ENCODE measurements around the gene PMFBP1. TPM values are rescaled to one million over a fixed set of nuclear protein-coding genes. Genes with fewer than 3 reads are reported as not detected.

The PMFBP1 gene
- total RNA-seq, 2 donors from 2014 or later = 0.21 to 1.4 TPM

DNA sequence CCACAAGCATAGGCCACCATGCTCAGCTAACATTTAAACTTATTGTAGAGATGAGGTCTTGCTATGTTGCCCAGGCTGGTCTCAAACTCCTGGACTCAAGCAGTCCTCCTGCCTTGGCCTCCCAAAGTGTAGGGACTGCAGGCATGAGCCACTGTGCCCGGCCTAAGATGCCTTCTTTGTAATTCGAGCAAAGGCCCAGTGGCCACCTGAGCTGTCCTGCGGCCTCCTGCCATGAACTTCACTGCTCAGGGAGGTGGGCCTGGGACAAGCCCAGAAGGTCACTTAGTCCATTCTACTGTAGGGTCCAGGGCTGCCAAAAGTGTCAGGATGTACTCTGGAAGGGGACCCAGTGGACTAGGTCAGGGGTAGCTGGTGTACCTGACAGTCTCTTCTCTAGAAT lies 47.8 kb downstream of the PMFBP1 start:
- no peaks in the 10 kb centered on the region for H3K27me3 ChIP-seq (replicated peaks; ENCODE audit: insufficient read depth)
- no peak overlapping the region for H3K27ac ChIP-seq
- H3K4me3 ChIP-seq = no peak overlapping the region
- TF ChIP-seq, protein P1, sequence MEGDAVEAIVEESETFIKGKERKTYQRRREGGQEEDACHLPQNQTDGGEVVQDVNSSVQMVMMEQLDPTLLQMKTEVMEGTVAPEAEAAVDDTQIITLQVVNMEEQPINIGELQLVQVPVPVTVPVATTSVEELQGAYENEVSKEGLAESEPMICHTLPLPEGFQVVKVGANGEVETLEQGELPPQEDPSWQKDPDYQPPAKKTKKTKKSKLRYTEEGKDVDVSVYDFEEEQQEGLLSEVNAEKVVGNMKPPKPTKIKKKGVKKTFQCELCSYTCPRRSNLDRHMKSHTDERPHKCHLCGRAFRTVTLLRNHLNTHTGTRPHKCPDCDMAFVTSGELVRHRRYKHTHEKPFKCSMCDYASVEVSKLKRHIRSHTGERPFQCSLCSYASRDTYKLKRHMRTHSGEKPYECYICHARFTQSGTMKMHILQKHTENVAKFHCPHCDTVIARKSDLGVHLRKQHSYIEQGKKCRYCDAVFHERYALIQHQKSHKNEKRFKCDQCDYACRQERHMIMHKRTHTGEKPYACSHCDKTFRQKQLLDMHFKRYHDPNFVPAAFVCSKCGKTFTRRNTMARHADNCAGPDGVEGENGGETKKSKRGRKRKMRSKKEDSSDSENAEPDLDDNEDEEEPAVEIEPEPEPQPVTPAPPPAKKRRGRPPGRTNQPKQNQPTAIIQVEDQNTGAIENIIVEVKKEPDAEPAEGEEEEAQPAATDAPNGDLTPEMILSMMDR (IDR thresholded peaks at IDR 0.05) = no peak
- DNase-seq (ENCODE audit: low spot score) (no peak), ATAC-seq (ENCODE audit: insufficient number of reproducible peaks, low FRiP score, low read depth) (no peak)
- H3K9me3 ChIP-seq = no peaks in the 10 kb centered on the region
- H3K36me3 ChIP-seq = no peaks in the 10 kb centered on the region
- no peaks in the 10 kb centered on the region for H3K4me1 ChIP-seq (ENCODE audit: control insufficient read depth in 1 of 2, low read depth in 2 of 2)

DNA sequence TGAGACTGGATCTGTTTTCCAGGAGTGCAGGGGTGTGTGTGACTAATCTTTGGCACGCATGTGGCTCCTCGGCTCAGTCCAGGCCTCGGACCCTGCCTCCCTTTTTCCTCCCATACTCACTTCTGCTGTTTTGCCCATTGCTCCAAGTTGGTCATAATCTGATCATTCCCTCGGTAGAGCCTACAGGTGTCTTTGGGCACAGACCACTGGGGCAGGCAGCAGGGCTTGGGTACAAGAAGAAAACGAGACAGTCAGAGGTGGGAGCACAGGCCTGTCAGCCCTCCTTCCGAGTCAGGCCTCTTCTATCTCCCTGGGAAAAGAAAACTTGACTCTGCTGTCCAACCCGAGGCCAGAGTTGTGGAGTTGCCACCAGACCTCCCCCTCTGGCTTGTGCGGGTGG lies 48.5 kb downstream of the PMFBP1 start:
- Histone ChIP-seq H3K4me1 (ENCODE audit: control insufficient read depth in 1 of 2, low read depth in 2 of 2) (no peaks in the 10 kb centered on the region), H3K27ac (no peak overlapping the region), H3K36me3 (no peaks in the 10 kb centered on the region), H3K9me3 (no peaks in the 10 kb centered on the region), H3K4me3 (no peak overlapping the region), H3K27me3 (replicated peaks; ENCODE audit: insufficient read depth) (no peaks in the 10 kb centered on the region)
- ATAC-seq (ENCODE audit: insufficient number of reproducible peaks, low FRiP score, low read depth) (no peak), DNase-seq (ENCODE audit: low spot score) (no peak)
- TF ChIP-seq, protein P1 (IDR thresholded peaks at IDR 0.05) = no peak

DNA sequence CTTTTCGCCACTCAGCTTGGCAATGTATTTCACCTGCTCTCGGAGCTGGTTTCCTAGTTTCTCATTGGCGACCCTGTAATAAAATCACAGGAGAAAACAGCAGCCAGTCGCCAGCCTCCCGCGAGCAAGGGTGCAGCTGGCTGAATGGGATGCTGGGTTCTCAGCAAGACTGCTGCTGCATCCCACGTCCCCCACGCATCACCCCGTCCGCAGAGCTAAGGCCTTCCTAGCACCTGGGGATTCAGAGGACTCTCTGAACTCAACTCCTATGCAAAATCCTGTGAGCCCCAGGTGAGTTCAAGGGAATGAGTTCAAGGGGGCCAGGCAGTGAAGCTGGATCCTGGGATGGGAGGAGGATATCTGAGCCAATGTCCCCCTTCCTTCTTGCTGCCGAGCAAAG lies 49.0 kb downstream of the PMFBP1 start:
- Histone ChIP-seq H3K4me1 (ENCODE audit: control insufficient read depth in 1 of 2, low read depth in 2 of 2) (no peaks in the 10 kb centered on the region), H3K27ac (no peak overlapping the region), H3K4me3 (no peak overlapping the region), H3K27me3 (replicated peaks; ENCODE audit: insufficient read depth) (no peaks in the 10 kb centered on the region), H3K9me3 (no peaks in the 10 kb centered on the region), H3K36me3 (no peaks in the 10 kb centered on the region)
- ATAC-seq (ENCODE audit: insufficient number of reproducible peaks, low FRiP score, low read depth) (no peak), DNase-seq (ENCODE audit: low spot score) (no peak)
- TF ChIP-seq, protein P1 (IDR thresholded peaks at IDR 0.05) = no peak

DNA sequence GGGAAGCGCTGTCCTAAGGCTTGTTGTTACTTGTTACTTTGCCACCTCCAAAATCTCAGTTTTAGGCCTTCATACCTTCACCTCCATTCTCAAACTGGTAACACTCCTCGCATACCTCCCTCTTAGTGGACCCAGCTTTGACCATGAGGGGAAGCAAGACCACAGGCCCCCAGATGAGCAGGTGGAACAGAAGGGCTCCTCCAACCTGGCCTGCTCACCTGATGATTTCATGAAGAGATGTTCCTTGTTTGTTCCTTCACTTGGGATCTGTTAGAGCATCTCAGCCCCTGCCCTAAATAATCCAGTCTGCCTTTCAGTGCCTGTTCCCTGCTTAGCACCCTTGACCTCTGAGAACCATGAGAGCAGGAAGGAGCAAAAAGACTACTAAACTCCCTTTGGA lies 49.6 kb downstream of the PMFBP1 start:
- no peak for DNase-seq (ENCODE audit: low spot score)
- H3K9me3 ChIP-seq = no peaks in the 10 kb centered on the region

DNA sequence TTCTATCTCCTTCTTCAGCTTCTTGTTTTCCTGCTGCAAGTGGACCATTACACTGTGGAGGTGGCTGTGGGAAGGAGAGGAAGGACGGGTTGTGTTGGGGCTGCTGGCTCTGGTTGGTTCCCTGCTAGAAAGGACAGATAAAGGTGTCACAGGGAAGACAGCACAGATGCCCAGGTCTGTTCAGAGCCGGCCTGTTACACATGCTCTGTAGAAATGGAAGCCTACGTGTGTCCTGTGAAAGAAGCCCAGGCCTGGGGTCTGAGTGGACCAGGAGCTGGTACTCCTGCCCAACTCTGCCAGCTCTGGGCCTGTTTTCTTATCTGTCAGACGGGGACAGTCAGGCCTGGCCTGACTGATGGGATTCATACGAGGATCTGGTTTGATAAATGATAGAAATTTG lies 51.9 kb downstream of the PMFBP1 start:
- no peak for DNase-seq (ENCODE audit: low spot score)
- no peaks in the 10 kb centered on the region for H3K4me1 ChIP-seq (ENCODE audit: control insufficient read depth in 1 of 2, low read depth in 2 of 2)

More for the DNA sequence above, 49.6 kb downstream of the PMFBP1 start:
- TF ChIP-seq, protein P1 (IDR thresholded peaks at IDR 0.05) = no peak
- Histone ChIP-seq H3K27ac (no peak overlapping the region), H3K36me3 (no peaks in the 10 kb centered on the region), H3K27me3 (replicated peaks; ENCODE audit: insufficient read depth) (no peaks in the 10 kb centered on the region), H3K4me1 (ENCODE audit: control insufficient read depth in 1 of 2, low read depth in 2 of 2) (no peaks in the 10 kb centered on the region), H3K4me3 (no peak overlapping the region)
- ATAC-seq (ENCODE audit: insufficient number of reproducible peaks, low FRiP score, low read depth) = no peak

More for the DNA sequence above, 51.9 kb downstream of the PMFBP1 start:
- Histone ChIP-seq H3K27ac (no peak overlapping the region), H3K27me3 (replicated peaks; ENCODE audit: insufficient read depth) (no peaks in the 10 kb centered on the region), H3K9me3 (no peaks in the 10 kb centered on the region), H3K4me3 (no peak overlapping the region), H3K36me3 (no peaks in the 10 kb centered on the region)
- ATAC-seq (ENCODE audit: insufficient number of reproducible peaks, low FRiP score, low read depth) = no peak
- TF ChIP-seq, protein P1 (IDR thresholded peaks at IDR 0.05) = no peak

All from thoracic aorta (tissue), 2 donors.